ENCODE results near the gene CD200. TPM values are rescaled to one million over a fixed set of nuclear protein-coding genes. Genes with fewer than 3 reads are reported as not detected.

CD200 gene
- total RNA-seq, 1 experiment from 2014 or later = not detected

GRCh38 chr3:112335434-112335781 is 2.5 kb downstream of the CD200 start:
- Histone ChIP-seq H3K36me3 (ENCODE audit: insufficient read depth, low read length, poor library complexity, severe bottlenecking) (no peaks in the 10 kb centered on the region), H3K9me3 (ENCODE audit: low read depth, low read length, poor library complexity, severe bottlenecking) (no peaks in the 10 kb centered on the region), H3K27ac (ENCODE audit: low read depth, low read length, poor library complexity, severe bottlenecking) (no peak overlapping the region), H3K27me3 (replicated peaks; ENCODE audit: insufficient read depth, low read depth, low read length, poor library complexity) (peaks cover 58% of the 10 kb centered on the region), H3K4me3 (ENCODE audit: low read depth, low read length, poor library complexity, severe bottlenecking) (no peak overlapping the region), H3K4me1 (ENCODE audit: insufficient read depth, low read length, poor library complexity, severe bottlenecking) (no peaks in the 10 kb centered on the region)
- no peak for TF ChIP-seq EZH2 (IDR thresholded peaks at IDR 0.05; ENCODE audit: borderline replicate concordance, low read depth, low read length, poor library complexity, severe bottlenecking)
- TF ChIP-seq CTCF (conservative IDR thresholded peaks at IDR 0.05; ENCODE audit: low read depth, low read length) = no peak
- intact Hi-C loops (cut with micrococcal nuclease; ENCODE audit: unreplicated experiment) = no loop called here
- ChIA-PET POLR2A (ENCODE audit: low non-redundant PET) (no interaction called here), CTCF (no interaction called here)
- no TSS peak for BruUV-seq (replicated peaks)
- DNase-seq (ENCODE audit: low spot score) = no peak

GRCh38 chr3:112338021-112338726 is 5.2 kb downstream of the CD200 start:
- no peaks in the 10 kb centered on the region for H3K4me1 ChIP-seq (ENCODE audit: insufficient read depth, low read length, poor library complexity, severe bottlenecking)
- no TSS peak for BruUV-seq (replicated peaks)
- ChIA-PET CTCF (no interaction called here), POLR2A (ENCODE audit: low non-redundant PET) (no interaction called here)
- no peaks in the 10 kb centered on the region for H3K36me3 ChIP-seq (ENCODE audit: insufficient read depth, low read length, poor library complexity, severe bottlenecking)
- H3K27ac ChIP-seq (ENCODE audit: low read depth, low read length, poor library complexity, severe bottlenecking) = no peak overlapping the region
- TF ChIP-seq EZH2 (IDR thresholded peaks at IDR 0.05; ENCODE audit: borderline replicate concordance, low read depth, low read length, poor library complexity, severe bottlenecking) = no peak
- no peak for TF ChIP-seq CTCF (conservative IDR thresholded peaks at IDR 0.05; ENCODE audit: low read depth, low read length)
- no peak for DNase-seq (ENCODE audit: low spot score)
- H3K27me3 ChIP-seq (replicated peaks; ENCODE audit: insufficient read depth, low read depth, low read length, poor library complexity) = peaks cover 49% of the 10 kb centered on the region
- intact Hi-C loops (cut with micrococcal nuclease; ENCODE audit: unreplicated experiment) = no loop called here
- no peaks in the 10 kb centered on the region for H3K9me3 ChIP-seq (ENCODE audit: low read depth, low read length, poor library complexity, severe bottlenecking)
- no peak overlapping the region for H3K4me3 ChIP-seq (ENCODE audit: low read depth, low read length, poor library complexity, severe bottlenecking)

GRCh38 chr3:112338727-112339056 is 5.7 kb downstream of the CD200 start:
- POLR2A ChIA-PET (ENCODE audit: low non-redundant PET) = interaction anchor here (0.5 kb wide), 1 partner anchor 66 kb away, joined by 3 read pairs; no protein-coding TSS in a partner anchor
- intact Hi-C loops (cut with micrococcal nuclease; ENCODE audit: unreplicated experiment) = no loop called here

More at GRCh38 chr3:112338727-112339056, 5.7 kb downstream of the CD200 start:
- Histone ChIP-seq H3K27me3 (replicated peaks; ENCODE audit: insufficient read depth, low read depth, low read length, poor library complexity) (peaks cover 44% of the 10 kb centered on the region), H3K27ac (ENCODE audit: low read depth, low read length, poor library complexity, severe bottlenecking) (no peak overlapping the region), H3K9me3 (ENCODE audit: low read depth, low read length, poor library complexity, severe bottlenecking) (no peaks in the 10 kb centered on the region), H3K4me1 (ENCODE audit: insufficient read depth, low read length, poor library complexity, severe bottlenecking) (no peaks in the 10 kb centered on the region), H3K4me3 (ENCODE audit: low read depth, low read length, poor library complexity, severe bottlenecking) (no peak overlapping the region), H3K36me3 (ENCODE audit: insufficient read depth, low read length, poor library complexity, severe bottlenecking) (no peaks in the 10 kb centered on the region)
- no peak for DNase-seq (ENCODE audit: low spot score)
- no TSS peak for BruUV-seq (replicated peaks)
- CTCF ChIA-PET = no interaction called here
- TF ChIP-seq EZH2 (IDR thresholded peaks at IDR 0.05; ENCODE audit: borderline replicate concordance, low read depth, low read length, poor library complexity, severe bottlenecking) (no peak), CTCF (conservative IDR thresholded peaks at IDR 0.05; ENCODE audit: low read depth, low read length) (no peak)
